ENCODE measurements around the gene PLIN4.

DNA sequence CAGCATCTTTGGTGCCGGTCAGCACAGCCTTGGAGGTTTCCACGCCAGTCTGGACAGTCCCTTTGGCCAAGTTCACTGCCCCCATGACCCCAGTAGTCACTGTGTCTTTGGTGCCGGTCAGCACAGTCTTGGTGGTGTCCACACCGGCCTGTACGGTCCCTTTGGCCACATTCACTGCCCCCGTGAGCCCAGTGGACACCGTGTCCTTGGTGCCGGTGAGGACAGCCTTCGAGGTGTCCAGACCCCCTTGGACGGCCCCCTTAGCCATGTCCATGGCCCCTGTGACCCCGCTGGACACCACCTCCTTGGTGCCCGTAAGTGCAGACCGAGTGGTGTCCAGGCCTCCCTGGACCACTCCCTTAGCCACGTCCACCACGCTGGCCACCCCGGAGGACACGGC lies 5.0 kb downstream of the PLIN4 start:
- TF ChIP-seq ZFP30 (CRISPR knock-in tag; IDR thresholded peaks at IDR 0.05) (no peak), ISL1 (CRISPR knock-in tag; IDR thresholded peaks at IDR 0.05) (no peak)
